OCI-LY7 (cell line): ENCODE data around the gene ASB13.

ENCODE experiments used
- EZH2phosphoT487 ChIP-seq: fragments of 200-600 bp; sonication (generic); IDR thresholded peaks from 2 replicates; pipeline ENCODE4 v1.6.1; 2018; ENCODE audit warnings: low read depth, borderline replicate concordance, mild to moderate bottlenecking, mixed run types, antibody characterized with exemption, low read length, moderate library complexity, mixed read lengths
- TF ChIP-seq, protein P1 (sequence below): fragments of 200-600 bp; sonication (generic); conservative IDR thresholded peaks from 2 replicates; pipeline ENCODE4 v1.5.1; 2014; ENCODE audit warnings: mild to moderate bottlenecking, antibody characterized with exemption, low read length, moderate library complexity, mixed read lengths

DNA sequence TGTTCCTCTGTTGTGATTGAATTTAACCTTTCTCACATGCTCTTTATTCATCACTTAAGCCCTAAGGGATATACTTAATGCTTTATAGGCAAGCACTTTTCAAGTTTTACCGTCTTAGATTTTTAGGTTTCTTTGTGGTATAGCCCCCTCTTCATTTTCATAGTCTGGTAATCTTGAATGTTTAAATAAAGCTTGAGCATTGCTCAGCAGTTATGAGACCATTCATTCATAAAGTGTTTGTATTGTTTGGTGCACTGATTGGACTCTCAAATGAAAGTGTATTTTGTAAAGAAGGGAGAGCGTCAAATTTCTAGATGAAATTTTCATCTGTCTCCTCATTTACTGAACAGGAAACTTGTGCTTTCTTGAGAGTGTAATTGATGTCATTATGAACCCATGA, 43.5 kb upstream of the ASB13 start:
- TF ChIP-seq, protein P1, sequence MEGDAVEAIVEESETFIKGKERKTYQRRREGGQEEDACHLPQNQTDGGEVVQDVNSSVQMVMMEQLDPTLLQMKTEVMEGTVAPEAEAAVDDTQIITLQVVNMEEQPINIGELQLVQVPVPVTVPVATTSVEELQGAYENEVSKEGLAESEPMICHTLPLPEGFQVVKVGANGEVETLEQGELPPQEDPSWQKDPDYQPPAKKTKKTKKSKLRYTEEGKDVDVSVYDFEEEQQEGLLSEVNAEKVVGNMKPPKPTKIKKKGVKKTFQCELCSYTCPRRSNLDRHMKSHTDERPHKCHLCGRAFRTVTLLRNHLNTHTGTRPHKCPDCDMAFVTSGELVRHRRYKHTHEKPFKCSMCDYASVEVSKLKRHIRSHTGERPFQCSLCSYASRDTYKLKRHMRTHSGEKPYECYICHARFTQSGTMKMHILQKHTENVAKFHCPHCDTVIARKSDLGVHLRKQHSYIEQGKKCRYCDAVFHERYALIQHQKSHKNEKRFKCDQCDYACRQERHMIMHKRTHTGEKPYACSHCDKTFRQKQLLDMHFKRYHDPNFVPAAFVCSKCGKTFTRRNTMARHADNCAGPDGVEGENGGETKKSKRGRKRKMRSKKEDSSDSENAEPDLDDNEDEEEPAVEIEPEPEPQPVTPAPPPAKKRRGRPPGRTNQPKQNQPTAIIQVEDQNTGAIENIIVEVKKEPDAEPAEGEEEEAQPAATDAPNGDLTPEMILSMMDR: no peak
- TF ChIP-seq EZH2phosphoT487: no peak
